ENCODE data around the gene RARRES1. TPM values are rescaled to one million over a fixed set of nuclear protein-coding genes. Genes with fewer than 3 reads are reported as not detected.

Gene RARRES1
- total RNA-seq, 1 experiment from 2014 or later: 1.3 TPM

DNA sequence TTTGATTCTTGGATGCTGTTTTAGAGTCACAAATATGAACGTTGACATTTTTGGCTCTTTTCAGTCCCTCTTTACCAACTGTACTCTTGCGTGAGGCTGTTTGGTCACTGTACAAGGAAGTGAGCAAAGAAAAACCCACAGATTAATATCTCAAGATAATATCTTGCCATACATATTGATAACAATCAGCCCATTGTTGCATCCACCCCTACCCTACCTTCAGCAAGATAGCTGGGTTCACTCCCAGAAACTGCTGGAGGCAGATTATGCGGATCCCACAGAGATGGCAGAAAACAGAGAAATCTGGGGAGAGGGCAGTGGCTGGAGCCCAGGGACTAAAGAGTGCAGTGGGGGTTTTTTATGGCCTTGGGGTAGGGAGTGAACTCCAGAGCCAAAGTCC, 39.7 kb upstream of the RARRES1 start:
- no peak for DNase-seq (ENCODE audit: low read depth, low spot score)

DNA sequence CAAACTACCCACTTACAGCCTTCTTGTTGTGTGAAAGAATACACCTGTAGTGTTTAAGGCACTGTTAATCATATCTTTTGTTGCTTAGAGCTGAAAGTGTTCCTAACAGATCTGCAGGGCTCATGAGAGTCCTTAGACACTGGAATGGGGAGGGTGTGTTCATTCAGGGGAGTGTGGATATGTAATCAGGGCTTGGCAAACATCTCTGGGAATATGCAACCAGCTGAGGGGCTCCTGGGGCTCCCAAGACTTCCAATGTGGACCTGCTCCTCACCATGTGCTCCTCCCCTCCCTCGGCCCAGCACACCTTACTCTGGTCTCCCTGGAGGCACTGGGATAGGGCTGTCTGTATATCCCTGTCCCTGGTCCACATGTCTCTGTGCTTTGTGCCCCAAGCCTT, 39.3 kb upstream of the RARRES1 start:
- DNase-seq (ENCODE audit: low read depth, low spot score) (no peak), ATAC-seq (0 out of 2 replicates have a peak, but pooled peaks have one; percentile 31)
- Histone ChIP-seq H3K4me1 (ENCODE audit: control insufficient read depth, insufficient read depth, low read length) (peaks cover 24% of the 10 kb centered on the region), H3K4me3 (ENCODE audit: low read depth in 2 of 2, low read length in 2 of 2) (no peak overlapping the region), H3K27me3 (ENCODE audit: control insufficient read depth, insufficient read depth, low read length) (no peaks in the 10 kb centered on the region), H3K36me3 (ENCODE audit: control insufficient read depth, insufficient read depth, low read length) (no peaks in the 10 kb centered on the region), H3K27ac (ENCODE audit: low read length) (peak overlapping the region; percentile 65), H3K9me3 (ENCODE audit: control insufficient read depth, insufficient read depth, low read depth, low read length) (no peaks in the 10 kb centered on the region)
- intact Hi-C loops (cut with micrococcal nuclease; ENCODE audit: unreplicated experiment) (no loop called here), in situ Hi-C loops (cut with HindIII; ENCODE audit: low pct_unique_long_range_greater_than_20kb, low sequenced_read_pairs) (no loop called here)
- CTCF ChIA-PET: no interaction called here
- no TSS peak for BruUV-seq (replicated peaks)
- TF ChIP-seq, protein P1, sequence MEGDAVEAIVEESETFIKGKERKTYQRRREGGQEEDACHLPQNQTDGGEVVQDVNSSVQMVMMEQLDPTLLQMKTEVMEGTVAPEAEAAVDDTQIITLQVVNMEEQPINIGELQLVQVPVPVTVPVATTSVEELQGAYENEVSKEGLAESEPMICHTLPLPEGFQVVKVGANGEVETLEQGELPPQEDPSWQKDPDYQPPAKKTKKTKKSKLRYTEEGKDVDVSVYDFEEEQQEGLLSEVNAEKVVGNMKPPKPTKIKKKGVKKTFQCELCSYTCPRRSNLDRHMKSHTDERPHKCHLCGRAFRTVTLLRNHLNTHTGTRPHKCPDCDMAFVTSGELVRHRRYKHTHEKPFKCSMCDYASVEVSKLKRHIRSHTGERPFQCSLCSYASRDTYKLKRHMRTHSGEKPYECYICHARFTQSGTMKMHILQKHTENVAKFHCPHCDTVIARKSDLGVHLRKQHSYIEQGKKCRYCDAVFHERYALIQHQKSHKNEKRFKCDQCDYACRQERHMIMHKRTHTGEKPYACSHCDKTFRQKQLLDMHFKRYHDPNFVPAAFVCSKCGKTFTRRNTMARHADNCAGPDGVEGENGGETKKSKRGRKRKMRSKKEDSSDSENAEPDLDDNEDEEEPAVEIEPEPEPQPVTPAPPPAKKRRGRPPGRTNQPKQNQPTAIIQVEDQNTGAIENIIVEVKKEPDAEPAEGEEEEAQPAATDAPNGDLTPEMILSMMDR (IDR thresholded peaks at IDR 0.05): no peak
- TF ChIP-seq TCF7L2 (IDR thresholded peaks at IDR 0.05; ENCODE audit: low read depth, low read length): no peak
- no peak for TF ChIP-seq SIN3A (IDR thresholded peaks at IDR 0.05; ENCODE audit: borderline replicate concordance, insufficient read depth, low read depth, low read length)
- TF ChIP-seq, protein P2, sequence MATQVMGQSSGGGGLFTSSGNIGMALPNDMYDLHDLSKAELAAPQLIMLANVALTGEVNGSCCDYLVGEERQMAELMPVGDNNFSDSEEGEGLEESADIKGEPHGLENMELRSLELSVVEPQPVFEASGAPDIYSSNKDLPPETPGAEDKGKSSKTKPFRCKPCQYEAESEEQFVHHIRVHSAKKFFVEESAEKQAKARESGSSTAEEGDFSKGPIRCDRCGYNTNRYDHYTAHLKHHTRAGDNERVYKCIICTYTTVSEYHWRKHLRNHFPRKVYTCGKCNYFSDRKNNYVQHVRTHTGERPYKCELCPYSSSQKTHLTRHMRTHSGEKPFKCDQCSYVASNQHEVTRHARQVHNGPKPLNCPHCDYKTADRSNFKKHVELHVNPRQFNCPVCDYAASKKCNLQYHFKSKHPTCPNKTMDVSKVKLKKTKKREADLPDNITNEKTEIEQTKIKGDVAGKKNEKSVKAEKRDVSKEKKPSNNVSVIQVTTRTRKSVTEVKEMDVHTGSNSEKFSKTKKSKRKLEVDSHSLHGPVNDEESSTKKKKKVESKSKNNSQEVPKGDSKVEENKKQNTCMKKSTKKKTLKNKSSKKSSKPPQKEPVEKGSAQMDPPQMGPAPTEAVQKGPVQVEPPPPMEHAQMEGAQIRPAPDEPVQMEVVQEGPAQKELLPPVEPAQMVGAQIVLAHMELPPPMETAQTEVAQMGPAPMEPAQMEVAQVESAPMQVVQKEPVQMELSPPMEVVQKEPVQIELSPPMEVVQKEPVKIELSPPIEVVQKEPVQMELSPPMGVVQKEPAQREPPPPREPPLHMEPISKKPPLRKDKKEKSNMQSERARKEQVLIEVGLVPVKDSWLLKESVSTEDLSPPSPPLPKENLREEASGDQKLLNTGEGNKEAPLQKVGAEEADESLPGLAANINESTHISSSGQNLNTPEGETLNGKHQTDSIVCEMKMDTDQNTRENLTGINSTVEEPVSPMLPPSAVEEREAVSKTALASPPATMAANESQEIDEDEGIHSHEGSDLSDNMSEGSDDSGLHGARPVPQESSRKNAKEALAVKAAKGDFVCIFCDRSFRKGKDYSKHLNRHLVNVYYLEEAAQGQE (IDR thresholded peaks at IDR 0.05; ENCODE audit: insufficient read depth in 1 of 2, low read depth in 2 of 2, low read length in 1 of 2): no peak
- no peak for TF ChIP-seq POLR2AphosphoS5 (IDR thresholded peaks at IDR 0.05; ENCODE audit: low read depth, low read length)
- POLR2A ChIA-PET: no interaction called here

More for the DNA sequence above, 39.7 kb upstream of the RARRES1 start:
- Histone ChIP-seq H3K4me3 (ENCODE audit: low read depth in 2 of 2, low read length in 2 of 2) (no peak overlapping the region), H3K9me3 (ENCODE audit: control insufficient read depth, insufficient read depth, low read depth, low read length) (no peaks in the 10 kb centered on the region), H3K4me1 (ENCODE audit: control insufficient read depth, insufficient read depth, low read length) (peaks cover 24% of the 10 kb centered on the region), H3K27me3 (ENCODE audit: control insufficient read depth, insufficient read depth, low read length) (no peaks in the 10 kb centered on the region), H3K36me3 (ENCODE audit: control insufficient read depth, insufficient read depth, low read length) (no peaks in the 10 kb centered on the region), H3K27ac (ENCODE audit: low read length) (peak overlapping the region; percentile 65)
- ATAC-seq: 0 out of 2 replicates have a peak, but pooled peaks have one; percentile 9
- in situ Hi-C loops (cut with HindIII; ENCODE audit: low pct_unique_long_range_greater_than_20kb, low sequenced_read_pairs): no loop called here
- CTCF ChIA-PET: no interaction called here
- intact Hi-C loops (cut with micrococcal nuclease; ENCODE audit: unreplicated experiment): no loop called here
- BruUV-seq (replicated peaks): no TSS peak
- TF ChIP-seq TCF7L2 (IDR thresholded peaks at IDR 0.05; ENCODE audit: low read depth, low read length): no peak
- POLR2A ChIA-PET: no interaction called here

DNA sequence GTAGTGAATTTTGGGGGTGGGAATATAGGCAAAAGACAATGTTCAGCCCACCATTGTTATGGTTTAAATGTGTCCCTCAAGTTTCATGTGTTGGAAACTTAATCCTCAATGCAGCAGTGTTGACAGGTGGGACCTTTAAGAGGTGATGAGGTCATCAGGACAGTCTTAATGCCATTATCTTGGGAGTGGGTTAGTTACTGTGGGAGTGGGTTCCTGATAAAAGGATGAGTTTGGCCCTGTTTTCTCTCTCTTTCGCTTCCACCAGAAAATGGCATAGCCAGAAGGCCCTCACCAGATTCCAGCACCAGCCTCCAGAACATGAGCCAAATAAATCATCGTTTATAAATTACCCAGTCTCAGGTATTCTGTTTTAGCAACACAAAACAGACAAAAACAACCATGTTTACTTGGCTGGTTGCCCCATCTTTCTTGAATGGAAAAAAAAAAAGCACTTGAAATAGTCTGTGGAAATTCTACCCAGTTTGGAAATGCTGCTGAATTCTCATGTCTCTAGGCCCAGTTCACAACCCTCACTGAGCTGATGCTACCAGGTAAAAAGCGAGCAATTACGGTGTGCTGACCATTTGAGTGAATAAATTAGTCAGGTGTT, 38.6 kb upstream of the RARRES1 start:
- Histone ChIP-seq H3K4me3 (ENCODE audit: low read depth in 2 of 2, low read length in 2 of 2) (no peak overlapping the region), H3K36me3 (ENCODE audit: control insufficient read depth, insufficient read depth, low read length) (no peaks in the 10 kb centered on the region), H3K27me3 (ENCODE audit: control insufficient read depth, insufficient read depth, low read length) (no peaks in the 10 kb centered on the region), H3K4me1 (ENCODE audit: control insufficient read depth, insufficient read depth, low read length) (peaks cover 24% of the 10 kb centered on the region), H3K9me3 (ENCODE audit: control insufficient read depth, insufficient read depth, low read depth, low read length) (no peaks in the 10 kb centered on the region), H3K27ac (ENCODE audit: low read length) (peak overlapping the region; percentile 65)
- ChIA-PET CTCF (no interaction called here), POLR2A (no interaction called here)
- in situ Hi-C loops (cut with HindIII; ENCODE audit: low pct_unique_long_range_greater_than_20kb, low sequenced_read_pairs) (no loop called here), intact Hi-C loops (cut with micrococcal nuclease; ENCODE audit: unreplicated experiment) (no loop called here)
- TF ChIP-seq, protein P2 (IDR thresholded peaks at IDR 0.05; ENCODE audit: insufficient read depth in 1 of 2, low read depth in 2 of 2, low read length in 1 of 2): no peak
- no peak for TF ChIP-seq POLR2AphosphoS5 (IDR thresholded peaks at IDR 0.05; ENCODE audit: low read depth, low read length)
- TF ChIP-seq, protein P1 (IDR thresholded peaks at IDR 0.05): 0 out of 2 replicates have a peak, but pooled peaks have one; percentile 4
- TF ChIP-seq TCF7L2 (IDR thresholded peaks at IDR 0.05; ENCODE audit: low read depth, low read length): no peak
- no peak for TF ChIP-seq SIN3A (IDR thresholded peaks at IDR 0.05; ENCODE audit: borderline replicate concordance, insufficient read depth, low read depth, low read length)
- DNase-seq (ENCODE audit: low read depth, low spot score) (no peak), ATAC-seq (no peak)
- BruUV-seq (replicated peaks): no TSS peak
